HK-2 (cell line): ENCODE results near the gene PVALB.

Source experiments
- DNase-seq: peaks from one replicate; pipeline ENCODE4 v3.0.0-alpha.2; 2018; ENCODE audit not compliant: unreplicated experiment

The PVALB gene

DNA sequence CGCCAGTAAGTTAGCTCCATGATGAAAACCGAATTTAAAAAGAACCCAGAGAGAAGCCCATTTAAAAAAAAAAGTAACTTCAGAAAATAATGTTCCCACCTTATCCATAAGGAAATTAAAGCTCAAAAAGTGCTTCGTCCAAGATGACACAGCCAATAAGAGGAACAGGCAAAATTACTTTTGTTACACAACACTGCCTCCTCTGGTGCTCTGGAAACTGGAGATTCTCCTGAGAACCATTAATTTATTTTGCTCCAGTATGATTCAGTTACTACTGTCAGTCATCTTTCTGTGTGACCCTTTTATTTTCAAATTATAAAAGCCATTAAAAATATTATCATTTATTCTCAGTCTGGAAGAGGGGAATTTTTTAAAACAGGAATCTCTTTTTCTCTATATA, 42.9 kb downstream of the PVALB start:
- DNase-seq: no peak

DNA sequence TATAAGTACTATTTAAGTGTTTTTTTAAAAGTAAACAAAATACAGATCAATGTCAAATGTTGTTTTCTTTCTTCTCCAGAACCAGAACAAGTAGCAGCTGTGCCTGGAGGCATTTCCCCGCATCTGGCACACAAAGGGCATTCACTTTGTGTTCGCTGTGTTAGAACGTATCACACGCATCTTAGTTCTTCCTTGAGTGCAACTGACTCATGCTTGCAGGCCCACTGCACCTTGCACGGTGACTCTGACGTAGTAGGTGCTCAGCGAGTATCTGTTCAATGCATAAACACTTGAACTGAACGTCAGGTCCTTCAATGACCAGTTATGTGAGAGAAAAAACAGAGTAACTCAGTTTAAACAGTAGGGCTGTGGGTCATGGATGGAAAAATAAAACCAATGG, 44.4 kb downstream of the PVALB start:
- no peak for DNase-seq

DNA sequence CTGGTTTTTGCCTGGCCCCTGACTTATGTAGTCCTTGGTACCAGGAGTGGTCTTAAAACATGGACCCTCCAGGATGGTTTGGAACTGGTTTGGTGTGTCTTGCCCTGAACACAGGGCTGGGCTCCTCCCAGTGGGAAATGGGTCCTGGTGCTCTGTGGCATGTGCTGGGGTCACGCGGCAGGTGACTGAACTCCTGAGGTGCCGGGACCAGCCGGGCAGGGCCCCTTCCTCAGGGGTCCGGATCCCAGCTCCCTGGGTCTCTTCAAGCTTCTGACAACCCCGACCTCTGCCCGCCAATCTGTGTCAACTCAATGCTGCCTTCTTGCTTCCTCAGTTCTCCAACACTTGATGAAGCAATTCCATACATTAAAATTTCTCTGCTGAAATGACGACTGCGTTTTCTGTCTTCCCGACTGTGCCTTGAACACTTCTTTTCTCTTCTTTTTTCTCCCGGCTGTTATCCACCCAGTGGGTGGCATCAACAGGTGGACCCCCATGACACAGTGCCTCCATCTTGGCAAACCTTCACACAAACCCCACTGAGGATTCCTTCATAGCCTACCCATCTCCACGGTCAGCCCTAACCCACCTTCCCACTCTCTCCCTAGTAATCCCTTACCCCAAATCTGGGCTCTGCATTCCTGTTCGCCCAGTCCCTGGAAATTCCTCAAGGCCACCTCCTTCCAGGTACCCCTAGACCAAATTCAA, 45.3 kb downstream of the PVALB start:
- DNase-seq: no peak

DNA sequence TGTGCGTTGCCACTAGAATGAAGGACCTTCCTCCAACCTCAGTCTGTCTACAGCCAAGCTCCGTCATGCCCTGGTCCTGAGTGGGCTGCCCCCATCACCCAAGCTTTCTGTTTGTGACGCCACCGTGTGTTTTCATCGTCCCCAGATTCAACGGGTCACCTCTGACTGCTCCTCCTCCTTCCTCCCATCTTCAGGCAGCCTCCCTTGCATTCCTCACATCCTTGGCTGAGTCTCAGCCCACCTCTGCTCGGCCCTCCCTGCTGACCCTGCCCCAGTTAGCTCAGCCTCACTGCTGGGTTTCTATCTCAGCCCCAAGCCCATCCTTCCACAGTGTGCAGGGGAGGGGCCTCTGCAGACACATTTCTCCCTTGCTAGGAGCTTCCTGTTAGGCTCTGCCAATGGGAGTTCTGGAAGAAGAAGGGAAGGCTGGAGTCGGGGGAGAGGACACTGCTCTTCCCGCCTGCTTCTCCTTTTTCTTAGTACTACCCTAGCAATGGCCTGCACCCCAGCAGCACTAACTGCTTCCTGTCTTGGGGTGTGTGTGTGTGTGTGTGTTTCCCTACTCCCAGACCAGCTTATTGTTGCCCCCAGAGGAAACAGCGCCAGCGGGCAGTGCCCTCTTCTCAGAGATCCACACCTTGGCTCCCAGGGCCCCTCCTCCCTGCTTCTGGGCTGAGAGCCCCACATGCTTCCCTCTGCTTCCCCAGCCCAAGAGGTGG, 46.2 kb downstream of the PVALB start:
- DNase-seq: no peak

DNA sequence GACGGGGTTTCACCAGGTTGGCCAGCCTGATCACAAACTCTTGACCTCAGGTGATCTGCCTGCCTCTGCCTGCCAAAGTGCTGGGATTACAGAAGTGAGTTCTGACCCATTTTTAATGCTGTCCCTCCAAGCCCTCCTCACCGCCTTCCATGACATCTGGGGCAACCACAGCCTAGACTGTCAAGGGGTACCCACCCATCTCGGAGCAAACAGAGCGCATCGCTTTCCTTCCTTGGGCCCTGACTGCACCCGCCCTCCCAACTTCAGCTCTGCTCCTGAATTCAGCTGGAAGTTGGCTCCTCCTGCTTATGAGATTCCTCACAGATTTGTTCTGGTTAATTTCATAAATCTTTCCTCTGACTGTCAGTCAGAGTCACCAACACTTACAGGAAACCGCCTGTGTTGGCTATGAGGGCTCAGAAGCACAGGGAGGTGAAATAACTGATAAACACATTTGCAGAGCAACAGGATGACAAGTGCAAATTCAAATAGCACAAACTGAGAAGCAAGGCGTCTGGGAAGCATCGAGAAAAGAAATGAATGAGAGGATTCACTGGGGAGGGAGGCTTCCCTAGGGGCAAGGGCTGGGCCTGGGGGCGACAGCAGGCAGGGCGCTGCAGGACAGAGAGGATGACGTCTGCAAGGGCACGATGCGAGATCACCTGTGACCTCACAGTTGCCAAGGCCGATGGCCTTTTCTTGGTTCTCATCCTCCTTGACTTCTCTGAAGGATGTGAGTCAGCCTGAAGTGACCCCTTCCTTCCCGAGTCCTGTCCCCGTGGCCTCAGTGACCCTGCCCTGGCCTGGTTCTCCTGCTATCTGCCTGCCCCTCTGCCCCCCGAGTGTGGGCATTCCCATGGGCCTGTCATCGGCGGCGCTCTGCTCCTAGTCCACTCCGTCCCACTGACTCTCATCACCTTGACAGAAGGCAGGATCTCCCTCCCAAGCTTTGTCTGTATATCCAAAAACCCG, 47.0 kb downstream of the PVALB start:
- no peak for DNase-seq

DNA sequence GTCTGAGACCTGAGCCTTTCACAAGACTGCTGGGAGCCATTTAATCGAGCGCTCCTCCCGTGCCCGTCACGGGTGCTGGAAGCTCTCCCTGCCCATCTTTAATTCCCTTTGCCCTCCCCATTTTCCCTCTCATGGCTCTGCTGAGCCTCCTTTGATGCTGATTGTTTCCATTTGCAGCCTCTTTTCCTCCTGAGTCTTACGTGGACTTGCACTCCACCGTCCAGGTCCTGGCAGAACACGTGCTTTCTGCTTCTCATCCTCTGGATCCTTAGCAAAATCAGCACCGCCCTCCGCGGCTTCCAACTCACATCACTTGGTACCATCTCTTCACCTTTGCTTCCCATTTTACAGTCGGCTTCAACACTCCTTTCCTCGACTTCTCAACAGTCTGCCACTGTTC, 48.2 kb downstream of the PVALB start:
- DNase-seq: no peak

DNA sequence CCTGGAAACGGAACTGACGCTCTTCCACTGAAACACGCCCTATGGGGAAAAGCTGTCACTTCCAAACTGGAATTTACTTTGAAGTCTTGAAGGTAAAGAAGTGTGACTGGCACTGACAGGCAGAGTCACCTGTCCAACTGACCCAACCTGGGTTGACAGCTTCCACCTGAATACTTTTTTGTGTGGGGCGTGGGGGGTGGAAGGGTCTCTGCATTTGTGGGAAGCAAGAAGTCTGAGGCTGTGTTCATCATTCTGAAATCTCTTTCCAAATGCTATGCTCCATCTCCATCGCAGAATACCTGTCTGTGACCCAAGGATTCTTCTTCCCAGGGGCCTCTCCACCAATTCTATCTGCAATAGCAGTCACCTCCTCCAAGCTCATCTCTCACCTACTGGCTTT, 48.7 kb downstream of the PVALB start:
- DNase-seq: no peak

DNA sequence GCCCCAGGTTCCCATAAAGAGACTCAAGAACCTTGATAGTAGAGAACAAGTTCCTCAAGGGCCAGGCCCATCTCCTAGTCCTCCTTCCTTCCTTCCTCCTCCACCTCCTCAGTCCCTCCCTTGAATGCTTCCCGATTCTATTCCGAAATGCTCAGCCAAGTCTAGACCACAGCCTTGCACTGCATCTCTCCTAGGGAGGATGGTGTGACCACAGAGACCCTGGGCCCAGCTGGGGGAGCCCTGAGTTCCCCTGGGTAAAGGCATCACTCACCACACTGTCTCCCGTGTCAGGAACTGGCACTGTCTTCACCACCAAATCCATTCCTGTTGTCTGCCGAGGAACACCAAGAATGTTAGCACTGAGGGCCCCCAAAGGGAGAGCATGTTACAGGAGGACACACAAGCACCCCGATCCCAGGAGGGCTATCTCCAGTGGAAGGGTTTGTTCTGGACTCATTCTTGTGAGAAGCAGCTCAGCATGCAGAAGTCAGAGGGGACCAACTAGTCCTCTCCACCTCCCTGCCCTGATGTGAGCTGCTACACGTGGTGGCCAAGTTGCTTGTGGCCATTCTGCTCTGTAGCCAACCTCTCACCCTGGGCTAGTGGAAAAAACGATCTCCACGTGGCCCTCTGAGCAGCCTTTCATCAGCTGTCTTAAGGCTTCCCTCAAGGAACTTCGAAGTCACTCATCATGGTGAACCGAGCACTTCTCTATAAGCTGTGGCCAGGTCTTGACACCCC, 49.6 kb downstream of the PVALB start:
- DNase-seq: no peak

DNA sequence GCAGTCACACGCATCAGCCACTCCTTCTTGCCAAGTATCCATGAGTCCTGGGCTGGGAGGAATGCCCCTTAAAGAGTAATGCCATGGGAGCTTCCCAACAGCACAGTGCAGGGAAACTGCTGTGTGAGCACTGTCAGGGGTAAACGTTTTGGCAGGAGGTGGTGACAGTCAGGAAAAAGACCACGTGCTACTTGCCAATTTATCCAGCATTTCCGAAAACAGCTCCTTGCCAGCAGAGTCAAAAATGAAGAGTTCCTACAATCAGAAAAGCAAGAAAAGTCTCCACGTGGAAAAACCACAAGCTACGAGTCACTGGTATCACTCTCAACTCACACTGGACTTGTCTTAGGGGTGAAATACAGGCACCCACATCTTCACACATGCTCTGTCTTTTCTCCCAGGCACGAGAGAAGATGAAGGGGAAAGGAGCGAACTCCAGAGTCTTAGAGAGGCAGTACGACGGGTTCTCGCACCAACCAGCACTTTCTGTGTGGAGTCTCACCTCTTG, 50.8 kb downstream of the PVALB start:
- DNase-seq: no peak

DNA sequence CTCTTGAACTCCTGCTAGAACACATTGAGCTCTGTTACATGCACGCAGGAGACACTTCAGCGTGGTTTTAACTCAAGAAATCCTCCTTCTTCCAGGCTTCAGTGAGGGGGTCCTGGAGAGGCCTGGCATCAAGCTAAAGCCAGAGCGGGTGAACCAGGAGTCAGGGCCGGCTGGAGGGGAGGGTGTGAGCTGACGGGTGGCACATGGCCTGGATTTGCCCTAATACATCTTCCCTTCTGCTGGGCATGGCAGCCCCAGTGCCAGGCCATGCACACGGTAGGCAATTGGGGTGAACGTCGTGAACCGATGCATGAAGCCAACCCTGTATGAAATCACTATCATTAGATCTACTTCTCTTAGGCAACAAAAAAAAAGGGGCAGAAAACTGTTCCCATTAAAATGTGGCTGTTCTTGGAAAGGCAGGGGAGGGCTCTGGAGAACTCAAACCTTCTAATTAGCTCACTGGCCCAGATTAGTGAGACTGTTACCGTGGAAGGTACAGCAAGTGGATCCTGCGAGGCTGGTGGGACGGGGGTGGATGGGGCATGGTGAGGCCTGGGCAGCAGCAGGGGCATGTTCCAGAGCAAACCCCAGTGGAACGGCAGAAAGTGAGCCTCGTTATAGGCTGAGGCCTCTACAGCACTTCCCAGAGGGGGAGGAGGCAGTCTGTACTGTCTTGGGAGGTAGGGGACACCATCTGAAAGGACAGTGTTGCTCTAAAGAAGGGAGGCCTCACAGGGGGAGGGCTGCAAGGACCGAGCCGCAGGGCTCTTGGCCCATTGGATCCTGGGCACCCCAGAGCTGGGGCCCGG, 51.5 kb downstream of the PVALB start:
- no peak for DNase-seq

DNA sequence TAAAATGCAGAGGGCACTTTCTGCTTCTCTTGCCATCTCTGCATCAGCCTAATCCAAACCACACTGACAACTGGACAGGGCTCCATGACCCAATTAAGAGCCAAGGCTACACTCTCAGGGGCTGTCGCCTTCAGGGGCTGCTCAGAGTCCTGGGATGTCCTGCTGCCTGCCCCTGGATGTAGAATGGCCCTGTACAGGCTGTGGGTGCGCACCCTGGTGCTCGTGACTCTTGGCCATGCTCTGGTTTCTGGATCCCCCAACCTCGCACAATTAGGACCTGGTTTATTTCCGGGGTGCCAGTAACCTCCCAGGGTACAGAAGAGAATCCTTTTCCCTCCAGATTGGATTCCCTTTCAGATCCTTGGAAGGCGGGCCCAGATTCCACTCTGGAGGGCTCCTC, 52.2 kb downstream of the PVALB start:
- DNase-seq: no peak

DNA sequence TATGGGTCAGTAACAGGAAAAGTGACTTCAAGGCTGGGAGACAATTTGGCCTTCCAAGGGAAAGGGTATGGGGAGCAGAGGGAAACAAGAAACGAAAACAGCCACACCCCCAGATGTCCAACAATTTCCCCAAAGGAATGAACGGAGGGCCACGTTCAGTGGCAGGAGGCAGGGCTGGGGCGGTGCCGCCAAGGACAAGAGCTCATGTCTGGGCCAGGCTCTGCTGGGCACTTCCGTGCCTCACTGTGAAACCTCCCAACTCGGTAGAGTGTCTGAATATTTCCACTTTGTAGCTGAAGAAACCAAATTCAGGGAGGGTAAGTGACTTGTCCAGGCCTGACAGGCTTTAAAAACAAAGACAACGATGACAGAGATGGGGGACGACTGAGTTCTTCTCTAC, 52.8 kb downstream of the PVALB start:
- no peak for DNase-seq

DNA sequence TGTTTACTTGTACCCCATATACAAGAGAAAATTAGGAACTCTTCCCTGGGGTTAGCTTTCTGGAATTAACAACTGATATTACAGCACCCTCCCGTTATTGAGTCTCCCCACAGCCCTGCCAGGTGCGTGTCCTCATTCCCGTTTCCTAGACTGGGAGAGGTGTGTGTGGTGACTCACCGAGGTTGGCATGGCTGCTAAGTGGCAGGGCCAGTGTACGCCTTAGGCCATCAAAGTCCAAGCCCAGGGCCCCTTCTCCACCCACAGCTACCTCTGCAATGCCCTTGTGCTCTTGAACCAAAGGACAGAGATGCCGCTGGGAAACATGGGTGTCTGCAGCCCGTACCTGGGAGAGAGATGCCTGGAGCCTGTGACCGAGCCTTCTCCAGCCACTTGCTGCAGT, 53.3 kb downstream of the PVALB start:
- DNase-seq: no peak

DNA sequence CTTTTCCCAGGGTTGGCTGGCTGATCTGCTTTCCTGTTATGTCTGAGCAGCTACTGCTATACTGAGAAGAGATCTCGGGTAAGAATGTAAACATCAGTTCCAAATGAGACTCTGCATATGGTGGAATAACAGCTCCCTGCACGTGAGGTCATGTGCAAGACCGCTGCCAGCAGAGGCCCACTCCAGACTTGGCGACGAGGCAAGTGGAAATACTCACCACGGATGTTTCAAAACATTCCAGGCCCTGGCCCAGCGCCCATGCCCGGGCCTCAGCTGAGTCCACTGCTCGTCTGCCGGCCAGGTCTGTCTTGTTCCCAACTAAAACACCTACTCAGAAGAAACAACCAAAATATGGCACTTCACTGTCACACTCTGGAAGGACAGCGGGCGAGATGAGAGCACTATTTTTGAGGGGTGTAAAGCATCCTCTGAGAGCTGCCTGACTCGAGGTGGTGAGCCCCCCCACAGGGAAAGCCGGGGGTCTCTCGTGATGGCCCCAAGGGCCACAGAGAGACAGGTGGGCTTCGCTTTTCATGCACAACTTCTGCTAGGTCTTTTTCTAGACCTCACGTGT, 54.1 kb downstream of the PVALB start:
- no peak for DNase-seq

DNA sequence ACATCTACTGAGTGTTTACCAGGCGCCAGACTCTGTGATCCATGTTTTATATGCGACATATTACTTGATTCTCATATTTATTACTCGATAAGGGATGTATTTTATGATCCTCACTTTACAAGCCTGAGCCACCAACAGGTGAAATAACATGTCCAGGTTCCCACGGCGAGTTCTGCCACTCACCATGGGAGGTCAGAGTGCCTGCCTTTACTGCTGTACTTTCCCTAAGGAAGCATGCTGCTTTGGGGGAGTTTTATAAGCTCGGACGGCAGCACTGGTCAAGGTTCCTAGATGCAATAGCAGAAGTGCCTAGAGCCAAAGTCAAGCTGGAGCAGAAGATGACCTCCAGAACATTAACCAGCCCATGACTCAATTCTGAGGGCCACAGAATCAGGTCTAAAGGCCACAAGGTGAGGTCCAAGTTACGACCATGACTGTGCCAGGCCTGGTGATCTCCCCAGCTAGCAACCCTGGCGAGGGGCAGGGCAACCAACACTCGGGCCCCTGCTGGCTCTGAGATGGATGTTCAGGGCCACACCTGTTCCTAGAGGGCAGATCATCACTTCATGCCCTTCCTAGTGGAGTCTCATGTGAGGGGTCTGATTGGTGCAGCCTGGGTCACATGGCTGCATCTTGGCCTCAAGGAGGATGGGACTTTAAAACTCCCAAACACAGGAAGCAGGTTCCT, 55.1 kb downstream of the PVALB start:
- DNase-seq: no peak

DNA sequence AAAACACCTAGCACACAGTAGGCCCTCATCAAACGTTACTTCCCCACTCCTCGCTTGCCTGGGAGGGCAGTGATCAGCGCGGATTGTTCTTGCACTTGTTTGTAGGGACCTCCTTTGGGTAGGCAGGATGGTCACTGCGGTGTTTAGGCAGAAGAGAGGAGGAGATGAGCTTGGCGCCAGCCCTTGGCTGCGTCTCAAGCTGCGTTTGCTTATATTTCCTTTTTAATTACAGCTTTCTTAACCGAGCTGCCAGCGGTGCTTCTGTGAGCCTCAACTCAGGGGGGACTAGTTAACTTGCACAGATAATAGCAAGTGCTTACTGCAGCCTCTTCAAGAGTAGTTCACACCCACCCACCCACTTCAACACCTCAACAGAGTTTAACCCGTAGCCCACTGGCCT, 56.0 kb downstream of the PVALB start:
- DNase-seq: no peak

DNA sequence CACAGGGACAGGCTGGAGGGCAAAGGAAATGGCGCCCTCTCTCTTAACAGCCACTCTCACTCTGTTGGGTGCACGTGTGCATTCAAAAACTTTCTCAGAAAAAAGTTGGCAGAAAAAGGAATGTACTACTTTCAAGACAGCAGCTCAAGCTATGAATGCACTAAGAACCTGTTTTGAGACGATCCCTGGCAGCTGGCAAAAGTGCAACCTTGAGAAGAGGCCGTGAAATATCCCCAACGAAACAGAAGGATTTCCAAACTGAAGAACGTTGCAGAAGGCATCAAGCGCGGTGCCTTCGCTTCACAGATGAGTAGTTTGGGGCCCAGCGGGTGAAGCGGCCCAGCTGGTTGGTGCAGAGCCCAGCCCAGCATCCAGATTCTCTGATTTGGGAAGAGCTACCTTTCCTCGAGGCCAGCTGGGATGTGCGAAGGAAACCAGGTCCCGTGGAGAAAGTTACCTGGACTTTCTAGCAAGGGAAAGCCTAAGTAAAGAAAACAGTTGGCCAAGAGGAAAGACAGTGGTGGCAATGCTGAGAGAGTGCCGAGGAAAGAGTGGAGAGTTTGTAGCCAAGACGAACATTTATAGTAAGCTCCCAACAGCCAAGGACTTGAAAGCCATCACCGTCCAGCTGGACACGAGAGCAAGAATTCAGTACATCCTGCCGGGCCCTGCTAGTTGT, 57.2 kb downstream of the PVALB start:
- DNase-seq: no peak

DNA sequence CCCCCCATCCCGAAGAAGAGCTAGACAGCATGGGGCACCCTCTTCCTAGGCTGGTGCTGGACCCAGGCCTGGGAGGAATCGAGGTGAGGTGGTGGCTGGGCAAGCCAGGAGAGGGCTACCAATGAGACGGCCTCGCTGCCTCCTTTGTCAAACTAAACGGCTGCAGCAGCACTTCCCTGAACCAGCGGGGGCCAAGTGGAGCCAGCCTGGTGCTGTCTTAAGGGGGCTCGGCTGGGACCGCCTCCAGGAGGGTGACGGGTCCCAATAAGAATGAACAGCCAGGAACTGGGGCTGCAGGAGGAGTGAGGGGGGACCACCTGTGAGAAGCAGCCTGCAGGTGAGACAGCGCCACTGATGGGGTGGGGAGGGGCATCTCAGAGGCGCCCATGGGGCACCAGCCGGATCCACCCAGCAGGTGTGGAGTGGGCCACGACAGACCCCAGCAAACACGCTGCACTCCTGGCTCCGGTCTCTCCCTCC, 58.0 kb downstream of the PVALB start:
- no peak for DNase-seq

DNA sequence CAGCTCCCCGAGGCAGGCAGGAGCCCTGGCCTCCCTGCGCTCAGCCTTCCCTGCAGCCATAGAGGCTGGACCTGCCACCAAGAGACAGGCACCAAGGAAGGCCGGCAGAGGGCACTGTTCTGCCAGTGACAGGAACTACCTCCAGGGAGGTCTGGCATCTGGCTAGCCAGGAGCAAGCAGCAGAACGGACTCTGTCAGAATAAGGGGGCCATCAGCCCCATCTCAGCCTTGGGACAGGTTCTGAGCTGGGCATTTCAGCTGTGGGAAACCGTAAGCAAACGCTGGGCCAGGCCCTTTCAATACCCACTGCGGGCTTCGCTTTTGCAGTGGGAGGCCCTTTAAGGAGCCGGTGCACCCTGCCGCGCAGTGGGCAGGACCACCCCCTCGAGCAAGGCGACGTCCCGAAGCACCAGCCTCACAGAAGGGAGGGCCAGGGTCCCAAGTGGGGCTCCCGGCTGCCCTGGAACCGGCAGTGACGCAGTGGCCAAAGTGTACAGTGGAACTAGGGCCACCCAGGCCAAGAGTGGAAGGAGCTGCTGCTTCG, 59.1 kb downstream of the PVALB start:
- DNase-seq: peak; percentile 65
